SK-N-MC (cell line): Measurements from ENCODE around the gene STK39.

Experiments used
- DNase-seq: peaks from one replicate; pipeline ENCODE4 v3.0.0-alpha.2; 2011; ENCODE audit warnings: low read depth, low spot score
- H3K27ac ChIP-seq: fragments of 200-600 bp; sonication (generic); 2 replicates; pipeline ENCODE4 v1.5.1; 2016; ENCODE audit warnings: mixed run types
- H3K36me3 ChIP-seq: fragments of 200-600 bp; sonication (generic); 2 replicates; pipeline ENCODE4 v1.6.1; 2017; ENCODE audit warnings: antibody characterized with exemption, low read length, mixed read lengths; ENCODE audit not compliant: insufficient read depth
- H3K4me3 ChIP-seq: fragments of 200-600 bp; sonication (generic); 2 replicates; pipeline ENCODE4 v1.5.1; 2016
- H3K9ac ChIP-seq: fragments of 200-600 bp; sonication (generic); 2 replicates; pipeline ENCODE4 v1.8.0; 2017; ENCODE audit warnings: mixed run types, mixed read lengths; ENCODE audit not compliant: insufficient read length
- H3K9me3 ChIP-seq: fragments of 200-600 bp; sonication (generic); 2 replicates; pipeline ENCODE4 v1.6.1; 2017; ENCODE audit warnings: low read depth, mild to moderate bottlenecking, antibody characterized with exemption, low read length, moderate library complexity, mixed read lengths
- EZH2 ChIP-seq: fragments of 200-600 bp; sonication (generic); IDR thresholded peaks from one replicate; pipeline ENCODE4 v1.6.1; 2017; ENCODE audit warnings: antibody characterized with exemption
- FOXP2 ChIP-seq: optimal IDR thresholded peaks from 2 replicates; pipeline ENCODE3; 2011; ENCODE audit warnings: mild to moderate bottlenecking, moderate library complexity; ENCODE audit not compliant: insufficient read depth; ENCODE audit errors: extremely low read length, control extremely low read depth
- POLR2AphosphoS5 ChIP-seq: IDR thresholded peaks from 2 replicates; pipeline ENCODE4 v1.6.1; 2012; ENCODE audit warnings: mild to moderate bottlenecking, low read depth, low read length, borderline replicate concordance

STK39 gene

GRCh38 chr2:168165985-168166901 is 81.2 kb downstream of the STK39 start:
- Histone ChIP-seq H3K9me3 (no peaks in the 10 kb centered on the region), H3K27ac (no peak overlapping the region), H3K4me3 (no peak overlapping the region), H3K9ac (no peak overlapping the region), H3K36me3 (no peaks in the 10 kb centered on the region)
- no peak for DNase-seq
- TF ChIP-seq FOXP2 (no peak), POLR2AphosphoS5 (no peak), EZH2 (no peak)

GRCh38 chr2:168165397-168165796 is 82.0 kb downstream of the STK39 start:
- TF ChIP-seq FOXP2 (no peak), POLR2AphosphoS5 (no peak), EZH2 (no peak)
- H3K27ac ChIP-seq: no peak overlapping the region

GRCh38 chr2:168160897-168161296 is 86.5 kb downstream of the STK39 start:
- Histone ChIP-seq H3K4me3 (no peak overlapping the region), H3K27ac (no peak overlapping the region), H3K9ac (no peak overlapping the region), H3K9me3 (no peaks in the 10 kb centered on the region), H3K36me3 (no peaks in the 10 kb centered on the region)
- TF ChIP-seq EZH2 (no peak), FOXP2 (no peak), POLR2AphosphoS5 (no peak)
- no peak for DNase-seq

More at GRCh38 chr2:168165397-168165796, 82.0 kb downstream of the STK39 start:
- Histone ChIP-seq H3K4me3 (no peak overlapping the region), H3K9ac (no peak overlapping the region), H3K36me3 (no peaks in the 10 kb centered on the region), H3K9me3 (no peaks in the 10 kb centered on the region)
- DNase-seq: no peak

- H3K9ac ChIP-seq: no peak overlapping the region
- no peak for TF ChIP-seq POLR2AphosphoS5
- TF ChIP-seq FOXP2: no peak
- no peak for TF ChIP-seq EZH2
- no peak overlapping the region for H3K27ac ChIP-seq
- no peak for DNase-seq
- no peak overlapping the region for H3K4me3 ChIP-seq
- H3K9me3 ChIP-seq: no peaks in the 10 kb centered on the region
- no peaks in the 10 kb centered on the region for H3K36me3 ChIP-seq
These were observed 87.4 kb downstream of the STK39 start for GRCh38 chr2:168159754-168160585.

GRCh38 chr2:168158586-168158985 is 88.8 kb downstream of the STK39 start:
- peak overlapping the region; percentile 34; the same call in 1 of the 2 replicates for H3K4me3 ChIP-seq
- no peak overlapping the region for H3K9ac ChIP-seq
- no peaks in the 10 kb centered on the region for H3K36me3 ChIP-seq
- DNase-seq: no peak
- no peaks in the 10 kb centered on the region for H3K9me3 ChIP-seq
- no peak for TF ChIP-seq FOXP2
- TF ChIP-seq POLR2AphosphoS5: no peak
- no peak for TF ChIP-seq EZH2
- peak overlapping the region; percentile 80 for H3K27ac ChIP-seq

GRCh38 chr2:168157926-168158325 is 89.5 kb downstream of the STK39 start:
- no peak for TF ChIP-seq EZH2
- H3K36me3 ChIP-seq: no peaks in the 10 kb centered on the region
- peak overlapping the region; percentile 80 for H3K27ac ChIP-seq
- H3K4me3 ChIP-seq: no peak overlapping the region
- no peak for DNase-seq
- no peaks in the 10 kb centered on the region for H3K9me3 ChIP-seq
- H3K9ac ChIP-seq: no peak overlapping the region

- no peaks in the 10 kb centered on the region for H3K36me3 ChIP-seq
These were observed 90.3 kb downstream of the STK39 start for GRCh38 chr2:168157070-168157469.

GRCh38 chr2:168156661-168157060 is 90.7 kb downstream of the STK39 start:
- peak; percentile 14 for TF ChIP-seq FOXP2
- TF ChIP-seq POLR2AphosphoS5: no peak; the same call in 1 of the 2 replicates
- no peak for TF ChIP-seq EZH2
- peak overlapping the region; percentile 93 for H3K27ac ChIP-seq

More at GRCh38 chr2:168157070-168157469, 90.3 kb downstream of the STK39 start:
- no peak overlapping the region for H3K9ac ChIP-seq
- no peak for DNase-seq
- H3K9me3 ChIP-seq: no peaks in the 10 kb centered on the region
- TF ChIP-seq POLR2AphosphoS5 (no peak), FOXP2 (no peak), EZH2 (no peak)
- peak overlapping the region; percentile 93 for H3K27ac ChIP-seq
- peak overlapping the region; percentile 54 for H3K4me3 ChIP-seq

More at GRCh38 chr2:168156661-168157060, 90.7 kb downstream of the STK39 start:
- DNase-seq: peak; percentile 97
- H3K9me3 ChIP-seq: no peaks in the 10 kb centered on the region
- no peak overlapping the region for H3K9ac ChIP-seq
- peak overlapping the region; percentile 54 for H3K4me3 ChIP-seq
- no peaks in the 10 kb centered on the region for H3K36me3 ChIP-seq
